NCI-H510A (cell line): ENCODE measurements around the gene TMEM109.

Experiments used
- DNase-seq: peaks from one replicate; lab custom pipeline; 2025; lab: John Stamatoyannopoulos, UW

The TMEM109 gene, protein sequence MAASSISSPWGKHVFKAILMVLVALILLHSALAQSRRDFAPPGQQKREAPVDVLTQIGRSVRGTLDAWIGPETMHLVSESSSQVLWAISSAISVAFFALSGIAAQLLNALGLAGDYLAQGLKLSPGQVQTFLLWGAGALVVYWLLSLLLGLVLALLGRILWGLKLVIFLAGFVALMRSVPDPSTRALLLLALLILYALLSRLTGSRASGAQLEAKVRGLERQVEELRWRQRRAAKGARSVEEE

DNA sequence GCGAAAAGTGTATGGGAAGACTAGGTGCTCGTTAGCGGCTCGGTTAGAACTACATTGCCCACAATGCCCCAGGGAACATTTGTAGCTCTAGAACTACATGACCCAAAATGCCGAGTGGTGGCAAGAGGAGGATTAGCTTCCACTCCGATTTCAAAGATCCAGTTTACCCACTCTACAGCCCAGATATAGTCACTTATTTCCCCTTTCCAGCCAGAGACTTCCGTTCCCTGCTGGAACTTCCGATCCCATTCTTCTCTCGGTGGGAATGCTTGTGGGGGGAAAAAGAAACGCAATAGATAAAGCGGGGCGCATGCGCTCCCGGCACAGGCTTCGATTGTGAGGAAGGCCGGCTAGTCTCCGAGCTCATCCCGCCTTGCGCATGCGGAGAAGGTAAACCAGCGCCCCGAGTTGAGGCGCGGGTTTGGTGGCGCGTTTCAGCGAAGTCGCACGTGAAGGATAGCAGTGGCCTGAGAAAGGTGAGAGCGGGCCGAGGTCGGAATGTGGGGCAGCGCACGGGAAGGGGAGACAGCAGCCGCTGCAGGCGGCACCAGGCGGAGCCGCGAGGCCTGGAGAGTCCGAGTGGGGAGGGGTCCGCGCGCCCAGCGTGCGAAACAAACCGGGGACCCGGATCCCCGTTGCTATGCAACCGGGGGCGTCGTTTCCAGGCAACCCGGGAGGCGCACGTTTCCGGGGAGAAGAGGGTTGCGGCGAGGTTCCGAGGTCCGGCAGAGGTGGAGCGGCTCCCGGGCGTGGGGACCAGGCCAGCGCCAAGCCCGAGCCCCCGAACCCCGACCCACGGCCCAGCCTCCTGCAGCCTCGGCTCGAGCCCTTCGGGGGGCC is at the start of gene TMEM109:
Gene TMEM109, plus strand, starts transcription at position 366 of the 840 bp plus-strand sequence. CDS start 5,536 bp downstream, outside the sequence.
- DNase-seq: peak; percentile 81

DNA sequence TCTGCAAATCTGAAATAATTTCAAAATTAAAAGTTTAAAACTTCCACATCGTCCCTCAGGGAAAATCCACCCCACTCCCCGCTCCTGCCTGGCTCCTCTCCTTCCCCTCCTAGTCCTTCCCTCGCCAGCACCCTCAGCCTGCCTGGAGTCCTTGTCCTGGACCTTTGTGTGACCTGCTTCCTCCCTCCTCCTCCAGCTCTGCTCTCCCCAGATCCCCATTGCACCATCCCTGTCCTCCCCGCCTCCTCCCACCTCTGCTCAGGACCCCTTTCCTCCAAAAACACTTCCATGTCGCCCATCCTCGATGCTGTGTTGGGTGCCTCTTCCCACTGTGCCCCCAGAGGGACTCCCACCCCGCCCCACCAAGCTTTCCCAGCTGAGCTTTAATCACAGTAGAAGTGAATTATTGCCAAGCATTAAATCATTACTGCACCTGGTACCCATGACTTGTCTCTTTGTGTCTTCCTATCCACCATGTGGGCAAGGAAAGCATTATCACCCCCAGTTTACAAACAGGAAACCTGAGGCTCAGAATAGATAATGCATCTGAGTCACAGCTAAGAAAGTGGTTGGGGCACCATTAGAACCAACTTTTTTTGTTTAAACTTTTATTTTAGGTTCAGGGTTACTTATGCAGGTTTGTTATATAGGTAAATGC is 49.0 kb upstream of the TMEM109 start:
- DNase-seq: no peak

DNA sequence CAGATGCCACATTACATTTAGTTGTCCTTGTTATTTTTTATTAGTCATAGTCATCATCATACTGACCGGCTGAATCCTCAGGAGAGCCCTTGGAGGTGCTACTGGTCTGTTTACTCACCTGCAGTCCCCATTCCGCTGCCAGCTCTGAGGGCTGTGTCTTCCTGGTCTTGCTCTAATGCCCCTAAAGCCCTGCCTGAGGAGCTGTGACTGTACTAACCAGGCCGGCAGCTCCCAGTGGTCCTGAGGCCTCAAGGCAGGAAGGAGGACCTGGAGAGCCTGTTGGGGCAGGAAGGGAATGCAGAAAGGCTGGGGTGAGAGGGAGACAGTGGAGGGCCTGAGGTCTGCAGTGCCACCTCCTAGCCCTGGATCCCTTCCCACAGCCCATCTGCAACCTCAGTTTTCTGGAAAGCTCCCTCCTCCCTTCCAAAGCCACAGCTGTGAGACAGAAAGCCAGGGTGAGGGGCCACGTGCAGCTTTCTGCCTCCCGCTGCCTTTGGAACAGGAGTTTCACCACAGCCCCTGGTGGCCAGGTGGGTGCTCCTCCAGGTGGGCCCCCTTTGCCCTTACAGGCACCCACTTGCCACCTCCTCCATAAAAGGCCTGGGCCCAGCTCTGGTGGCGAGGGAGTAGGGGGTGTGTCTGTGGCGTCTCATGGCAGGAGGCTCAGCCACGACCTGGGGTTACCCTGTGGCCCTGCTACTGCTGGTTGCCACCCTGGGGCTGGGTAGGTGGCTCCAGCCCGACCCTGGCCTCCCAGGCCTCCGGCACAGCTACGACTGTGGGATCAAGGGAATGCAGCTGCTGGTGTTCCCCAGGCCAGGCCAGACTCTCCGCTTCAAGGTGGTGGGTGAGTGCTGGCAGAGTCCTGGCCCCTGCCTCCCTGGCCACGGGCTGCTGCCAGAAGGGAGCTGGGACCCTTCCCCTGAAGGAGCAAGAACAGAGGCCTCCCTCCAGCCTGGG is 46.8 kb upstream of the TMEM109 start, which contains the start of gene ZP1:
Gene ZP1, plus strand, starts transcription at position 632 of the 960 bp plus-strand sequence. Its CDS starts 20 bp downstream, at position 652.
- peak; percentile 73 for DNase-seq

DNA sequence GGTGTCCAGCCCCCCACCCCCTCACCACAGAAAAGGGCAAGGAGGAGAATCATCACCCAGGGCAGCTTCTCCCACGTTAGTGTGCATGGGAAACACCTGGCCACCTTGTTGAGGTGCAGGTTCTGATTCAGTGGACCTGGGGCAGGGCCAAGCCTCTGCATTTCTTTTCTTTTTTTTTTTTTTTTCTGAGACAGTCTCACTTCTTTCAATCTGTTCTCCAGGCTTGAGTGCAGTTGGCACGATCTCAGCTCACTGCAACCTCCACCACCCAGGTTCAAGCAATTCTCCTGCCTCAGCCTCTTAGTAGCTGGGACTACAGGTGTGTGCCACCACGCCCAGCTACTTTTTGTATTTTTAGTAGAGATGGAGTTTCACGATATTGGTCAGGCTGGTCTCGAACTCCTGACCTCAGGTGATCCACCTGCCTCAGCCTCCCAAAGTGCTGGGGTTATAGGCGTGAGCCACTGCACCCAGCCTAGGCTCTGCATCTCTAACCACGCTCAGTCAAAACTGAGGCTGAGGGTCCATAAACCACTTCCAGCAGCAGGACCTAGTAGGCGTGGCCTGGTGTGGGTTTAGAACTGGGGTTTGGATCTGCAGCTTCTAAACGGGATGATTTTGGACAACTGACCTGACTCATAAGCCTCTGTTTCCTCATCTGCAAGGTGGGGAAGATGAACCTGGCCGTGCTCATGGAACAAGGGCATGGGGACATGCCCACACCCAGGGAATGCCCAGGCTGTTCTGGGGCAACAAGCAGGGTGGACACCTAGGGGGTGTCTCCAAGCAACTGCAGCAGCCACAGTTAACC is 45.9 kb upstream of the TMEM109 start:
- no peak for DNase-seq

DNA sequence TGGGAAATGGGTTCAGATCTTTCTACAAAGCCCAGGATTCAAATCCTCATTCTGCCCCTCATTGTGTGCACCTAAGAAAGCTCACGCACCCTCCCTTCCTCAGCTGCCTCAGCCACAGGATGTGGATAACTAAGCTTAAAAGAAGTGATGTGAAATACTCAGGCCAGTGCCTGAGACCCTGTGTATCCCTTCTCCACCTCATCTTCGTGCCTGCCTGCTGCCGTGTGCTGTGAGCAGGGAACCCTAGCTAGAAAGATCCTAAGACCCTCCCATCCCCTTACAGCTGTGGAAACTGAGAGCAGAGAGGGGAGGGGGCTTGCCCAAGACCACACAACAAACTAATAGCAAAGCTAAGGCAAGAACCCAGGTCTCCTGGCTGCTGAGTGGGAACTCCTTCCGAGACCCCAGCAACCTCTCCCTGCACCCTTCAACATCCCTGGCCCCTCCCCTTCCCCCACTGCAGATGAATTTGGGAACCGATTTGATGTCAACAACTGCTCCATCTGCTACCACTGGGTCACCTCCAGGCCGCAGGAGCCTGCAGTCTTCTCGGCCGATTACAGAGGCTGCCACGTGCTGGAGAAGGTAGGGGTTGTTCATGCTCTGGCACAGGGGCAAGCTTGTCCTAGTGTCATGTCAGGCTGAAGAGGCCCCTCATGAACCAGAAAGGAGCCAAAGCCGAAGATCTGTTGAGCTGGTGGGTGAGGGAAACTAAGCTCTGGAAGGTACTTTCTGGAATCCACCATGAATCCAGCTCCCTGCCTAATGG is 45.1 kb upstream of the TMEM109 start:
- DNase-seq: no peak

DNA sequence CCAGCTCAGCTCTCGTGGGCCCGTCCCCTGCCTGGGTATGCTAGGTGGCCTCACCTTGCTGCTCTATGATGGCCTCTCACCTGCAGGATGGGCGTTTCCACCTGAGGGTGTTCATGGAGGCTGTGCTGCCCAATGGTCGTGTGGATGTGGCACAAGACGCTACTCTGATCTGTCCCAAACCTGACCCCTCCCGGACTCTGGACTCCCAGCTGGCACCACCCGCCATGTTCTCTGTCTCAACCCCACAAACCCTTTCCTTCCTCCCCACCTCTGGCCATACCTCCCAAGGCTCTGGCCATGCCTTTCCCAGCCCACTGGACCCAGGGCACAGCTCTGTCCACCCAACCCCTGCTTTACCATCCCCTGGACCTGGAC is 44.5 kb upstream of the TMEM109 start:
- no peak for DNase-seq

DNA sequence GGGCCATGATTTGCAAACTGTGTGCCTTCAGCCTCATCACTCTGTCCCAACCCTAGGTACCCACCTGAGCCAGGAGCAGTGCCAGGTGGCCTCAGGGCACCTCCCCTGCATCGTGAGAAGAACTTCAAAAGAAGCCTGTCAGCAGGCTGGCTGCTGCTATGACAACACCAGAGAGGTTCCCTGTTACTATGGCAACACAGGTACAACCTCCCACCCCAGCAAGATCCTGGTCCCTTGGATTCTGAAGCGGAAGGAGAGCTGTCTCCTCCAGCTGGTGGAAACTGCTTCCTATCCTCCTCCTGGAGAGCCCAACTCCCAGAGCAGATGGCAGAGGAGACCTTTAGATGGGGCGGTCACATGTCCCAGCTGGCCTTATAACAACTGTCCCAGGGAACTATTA is 43.7 kb upstream of the TMEM109 start:
- DNase-seq: peak; percentile 70

DNA sequence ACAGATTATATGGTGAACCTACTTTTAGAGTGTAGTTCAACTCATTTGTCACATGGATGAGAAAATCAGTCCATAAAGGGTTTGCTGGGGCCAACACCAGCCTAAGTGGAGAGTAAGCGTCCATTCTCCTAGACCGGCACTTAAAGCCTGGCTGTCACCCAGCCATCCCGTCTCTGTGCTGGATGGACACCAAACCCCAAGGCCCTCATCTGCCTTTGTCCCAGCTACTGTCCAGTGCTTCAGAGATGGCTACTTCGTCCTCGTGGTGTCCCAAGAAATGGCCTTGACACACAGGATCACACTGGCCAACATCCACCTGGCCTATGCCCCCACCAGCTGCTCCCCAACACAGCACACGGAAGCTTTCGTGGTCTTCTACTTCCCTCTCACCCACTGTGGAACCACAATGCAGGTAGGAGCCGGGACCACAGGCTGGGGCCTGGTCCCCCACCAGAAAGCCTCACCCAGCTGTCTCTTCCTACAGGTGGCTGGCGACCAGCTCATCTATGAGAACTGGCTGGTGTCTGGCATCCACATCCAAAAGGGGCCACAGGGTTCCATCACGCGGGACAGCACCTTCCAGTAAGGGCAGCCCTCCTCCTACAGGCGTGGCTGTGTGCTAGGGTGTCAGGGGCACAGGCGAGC is 43.1 kb upstream of the TMEM109 start:
- no peak for DNase-seq

DNA sequence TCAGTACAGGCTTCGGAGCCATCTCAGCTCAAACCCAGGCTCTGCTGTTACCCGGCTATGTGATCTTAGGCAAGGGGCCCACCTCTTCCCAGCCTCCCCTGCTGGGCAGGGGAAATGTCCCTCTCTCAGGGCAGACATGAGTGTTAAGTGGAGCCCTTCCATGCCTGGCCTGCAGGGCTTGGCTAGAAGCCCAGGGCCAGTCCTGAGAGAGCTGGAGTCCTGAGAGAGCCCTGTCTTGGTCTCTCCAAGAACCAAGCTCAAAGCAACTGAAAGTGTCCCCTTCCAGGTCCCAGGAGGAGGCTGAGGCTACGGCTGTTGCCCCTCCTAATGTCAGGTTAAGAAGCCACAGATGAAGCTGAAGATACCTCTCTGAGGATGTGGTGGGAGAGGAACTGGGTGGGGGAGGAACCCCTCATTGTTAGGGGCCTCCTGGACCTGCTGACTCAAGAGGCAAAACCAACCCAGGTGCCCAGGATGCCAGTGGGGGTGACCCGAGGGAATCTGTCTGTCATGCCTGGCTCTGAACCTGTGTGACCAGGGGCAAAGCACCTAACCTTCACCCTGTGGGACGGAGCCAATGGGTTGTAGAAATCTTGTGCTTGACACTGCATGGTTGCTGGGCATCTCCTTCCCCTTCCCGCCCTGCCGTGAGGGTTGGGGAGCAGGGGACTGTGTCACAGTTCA is 42.4 kb upstream of the TMEM109 start:
- DNase-seq: no peak

DNA sequence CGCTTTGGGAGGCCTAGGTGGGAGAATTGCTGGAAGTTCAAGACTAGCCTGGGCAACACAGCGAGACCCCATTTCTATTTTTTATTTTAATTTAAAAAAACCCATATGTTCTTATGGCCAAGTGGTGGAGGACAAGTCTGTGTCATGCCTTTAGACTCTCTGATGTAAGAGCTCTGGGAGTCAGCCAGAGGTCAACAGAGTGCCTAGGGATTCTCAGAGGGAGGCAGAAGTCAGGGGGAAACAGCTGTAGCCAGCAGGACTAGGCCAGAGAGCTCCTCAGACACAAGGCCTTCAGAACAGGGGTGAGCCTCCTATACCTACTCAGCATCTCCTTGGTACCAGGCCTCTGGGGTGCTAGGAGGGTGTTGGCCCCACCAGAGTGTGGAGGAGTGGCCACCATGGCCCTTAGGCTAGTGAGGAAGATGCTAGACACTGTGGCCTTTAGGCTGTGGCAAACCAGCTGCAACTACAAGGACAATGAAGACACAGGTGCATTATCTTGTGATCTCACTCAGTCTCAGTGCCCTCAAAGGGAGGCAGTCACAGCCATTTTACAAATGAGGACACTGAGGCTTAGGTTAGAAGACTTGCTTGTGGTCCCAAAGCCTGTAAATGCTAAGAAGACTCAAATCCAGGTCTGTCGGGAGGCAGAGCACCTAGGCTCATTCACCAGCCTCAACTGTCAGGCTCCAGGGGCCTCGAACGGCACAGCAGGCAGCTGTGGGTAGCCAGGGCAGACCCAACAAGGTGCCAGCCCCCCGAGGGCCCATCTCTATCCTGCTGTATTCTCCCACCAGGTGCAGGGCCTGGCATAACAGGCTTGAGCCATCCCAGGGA is 41.6 kb upstream of the TMEM109 start:
- no peak for DNase-seq

DNA sequence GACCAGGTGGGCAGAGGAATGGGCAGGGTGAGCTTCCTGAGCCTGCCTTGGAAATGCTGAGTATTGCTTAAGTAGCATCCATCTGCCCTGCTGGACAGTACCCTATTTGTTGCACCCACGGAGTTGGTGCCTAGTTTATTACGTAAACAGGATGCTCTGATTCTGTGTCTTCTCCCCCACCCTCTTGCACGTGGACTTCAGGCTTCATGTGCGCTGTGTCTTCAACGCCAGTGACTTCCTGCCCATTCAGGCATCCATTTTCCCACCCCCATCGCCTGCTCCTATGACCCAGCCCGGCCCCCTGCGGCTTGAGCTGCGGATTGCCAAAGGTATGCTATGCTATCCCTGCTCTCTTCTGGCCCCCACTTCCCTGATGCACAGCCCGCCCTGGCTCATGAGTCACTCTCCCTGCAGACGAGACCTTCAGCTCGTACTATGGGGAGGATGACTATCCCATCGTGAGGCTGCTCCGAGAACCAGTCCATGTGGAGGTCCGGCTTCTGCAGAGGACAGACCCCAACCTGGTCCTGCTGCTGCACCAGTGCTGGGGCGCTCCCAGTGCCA is 40.9 kb upstream of the TMEM109 start:
- no peak for DNase-seq

DNA sequence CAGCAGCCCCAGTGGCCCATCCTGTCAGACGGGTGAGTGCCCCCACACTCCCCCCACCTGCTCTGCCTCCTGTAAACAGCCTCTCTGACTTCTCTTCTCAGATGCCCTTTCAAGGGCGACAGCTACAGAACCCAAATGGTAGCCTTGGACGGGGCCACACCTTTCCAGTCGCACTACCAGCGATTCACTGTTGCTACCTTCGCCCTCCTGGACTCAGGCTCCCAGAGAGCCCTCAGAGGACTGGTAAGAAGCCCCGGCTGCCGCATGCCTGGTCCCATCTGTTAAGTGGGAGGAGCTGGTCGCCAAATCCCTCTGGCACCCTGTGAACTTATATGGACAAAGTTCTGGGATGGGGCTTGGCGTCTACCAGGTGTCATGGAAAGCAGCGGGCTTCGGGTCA is 40.4 kb upstream of the TMEM109 start:
- DNase-seq: no peak

DNA sequence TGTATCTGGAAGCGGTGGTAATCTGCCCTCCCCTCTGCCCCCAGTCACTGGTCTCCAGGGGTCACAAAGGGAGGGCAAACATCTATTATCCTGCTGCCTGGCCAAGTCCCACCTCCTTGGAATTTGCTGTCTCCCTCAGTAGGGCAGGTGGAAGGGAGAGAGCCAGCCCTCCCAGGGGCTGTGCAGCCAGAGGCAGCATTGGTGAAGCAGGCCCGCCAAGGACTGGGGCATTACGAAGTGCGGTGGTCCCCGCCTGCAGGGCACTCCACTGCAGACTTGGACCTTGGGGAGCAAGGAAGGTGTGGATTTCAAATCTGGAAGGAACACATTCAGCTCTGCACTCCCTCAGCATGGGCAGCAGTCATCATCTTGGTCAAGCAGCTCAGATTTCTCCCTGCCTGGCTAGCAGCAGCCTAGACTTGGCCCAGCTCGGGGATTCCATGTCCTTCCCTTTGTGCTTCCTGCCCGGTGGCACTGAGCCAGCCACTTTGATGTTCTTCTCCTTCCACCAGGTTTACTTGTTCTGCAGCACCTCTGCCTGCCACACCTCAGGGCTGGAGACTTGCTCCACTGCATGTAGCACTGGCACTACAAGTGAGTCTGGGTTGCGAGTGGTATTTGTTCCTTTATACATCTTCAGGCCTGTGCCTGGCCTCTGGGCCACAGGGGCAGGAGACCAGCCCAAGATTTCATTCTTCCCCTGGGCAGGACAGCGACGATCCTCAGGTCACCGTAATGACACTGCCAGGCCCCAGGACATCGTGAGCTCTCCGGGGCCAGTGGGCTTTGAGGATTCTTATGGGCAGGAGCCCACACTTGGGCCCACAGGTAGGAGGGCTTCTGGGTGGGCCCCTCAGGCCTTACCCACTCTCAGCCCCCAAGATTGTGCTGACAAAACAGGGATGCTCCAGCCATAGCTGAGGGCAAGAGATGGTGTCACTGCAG is 39.3 kb upstream of the TMEM109 start:
- DNase-seq: no peak

DNA sequence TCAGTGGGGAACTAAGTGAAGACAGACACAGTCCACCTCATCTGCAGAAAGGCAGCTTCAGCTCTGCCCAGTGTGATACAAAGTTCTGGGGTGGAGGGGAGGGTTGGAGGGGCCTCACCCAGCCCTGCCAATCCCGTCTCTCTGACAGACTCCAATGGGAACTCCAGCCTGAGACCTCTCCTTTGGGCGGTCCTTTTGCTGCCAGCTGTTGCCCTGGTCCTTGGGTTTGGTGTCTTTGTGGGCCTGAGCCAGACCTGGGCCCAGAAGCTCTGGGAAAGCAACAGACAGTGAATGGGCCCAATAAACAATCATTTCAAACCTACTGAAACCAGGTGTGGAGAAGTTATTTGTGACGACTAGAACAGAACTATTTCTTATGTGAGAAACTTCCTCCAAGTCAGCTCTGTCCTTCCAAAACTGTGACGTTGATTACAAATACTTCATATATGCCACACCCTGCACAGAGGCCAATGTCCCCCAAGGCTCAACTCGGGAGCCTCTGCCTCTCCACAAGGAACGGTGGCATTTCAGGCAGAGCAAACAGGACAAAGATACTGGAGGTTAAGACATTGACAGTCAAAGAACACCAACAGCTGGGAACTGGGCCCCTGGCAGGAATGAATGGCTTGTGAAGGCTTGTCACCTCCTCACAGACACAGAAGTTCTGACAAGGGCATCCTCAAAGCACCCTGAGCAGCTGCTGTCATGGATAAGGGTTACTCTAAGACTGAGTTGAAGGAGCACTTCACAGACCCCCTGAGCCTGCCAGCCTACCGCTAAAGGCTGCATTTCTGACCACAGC is 38.4 kb upstream of the TMEM109 start:
- DNase-seq: no peak

DNA sequence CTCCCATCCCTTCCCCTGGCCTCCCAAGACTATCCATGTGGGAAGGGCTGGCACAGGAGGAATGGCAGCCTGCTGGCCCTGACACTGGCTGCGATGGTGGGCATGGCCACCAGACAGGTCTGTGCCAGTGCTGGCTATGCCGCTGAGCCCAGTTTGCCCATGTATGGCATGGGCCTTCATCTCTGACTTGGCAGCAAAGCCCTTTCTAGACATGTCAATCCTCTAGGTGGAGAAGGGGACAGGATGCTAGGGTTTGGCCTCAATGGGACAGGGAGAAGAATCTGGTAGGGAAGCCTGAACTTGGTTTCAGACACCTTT is 37.8 kb upstream of the TMEM109 start:
- no peak for DNase-seq
